Articular chondrocyte of knee joint (primary cell): ENCODE results near the gene CPA4. TPM values are rescaled to one million over a fixed set of nuclear protein-coding genes. Genes with fewer than 3 reads are reported as not detected.

ENCODE experiments used
- total RNA-seq: library from RNA; depleted of rRNA; stranded (reverse); fragments of >200 nt; gene quantifications from 2 replicates; pipeline ENCODE4 v1.2.3, GENCODE V29; 2012

The CPA4 gene
- 250 and 331 TPM in 2 replicates for total RNA-seq

GRCh38 chr7:130292682-130293257, at the start of gene CPA4:
Gene CPA4 (plus strand): TSS chr7:130293161. CDS start chr7:130293181, 20 bp downstream.

GRCh38 chr7:130266258-130266960, 26.6 kb upstream of the CPA4 start, which contains the start of gene CPA2:
Gene CPA2 (plus strand): TSS chr7:130266863. CDS start chr7:130266882, 19 bp downstream.

GRCh38 chr7:130344271-130344866, 51.4 kb downstream of the CPA4 start, which contains the start of gene CPA5:
Gene CPA5 (plus strand): TSS chr7:130344816. CDS start chr7:130346486, 1,670 bp downstream.

Other genes starting within 250 kb of the CPA4 start
- 16.7 and 18.7 TPM in 2 replicates for gene ZC3HC1, start 241.8 kb upstream of the CPA4 start, total RNA-seq
- 53.6 and 60.4 TPM in 2 replicates for gene KLHDC10, start 222.6 kb upstream of the CPA4 start, total RNA-seq
- 23.5 and 26.2 TPM in 2 replicates for gene TMEM209, start 87.8 kb upstream of the CPA4 start, total RNA-seq
- not detected in 2 replicates for gene SSMEM1, start 85.3 kb upstream of the CPA4 start, total RNA-seq
- gene CPA2, start 26.3 kb upstream of the CPA4 start, total RNA-seq: 0.26 and 0.43 TPM in 2 replicates
- 0.11 and 0.13 TPM in 2 replicates for gene CPA5, start 51.7 kb downstream of the CPA4 start, total RNA-seq
- 2.2 and 3.7 TPM in 2 replicates for gene CPA1, start 87.3 kb downstream of the CPA4 start, total RNA-seq
- 12.4 and 13.3 TPM in 2 replicates for gene CEP41, start 147.9 kb downstream of the CPA4 start, total RNA-seq
- gene MEST, start 198.9 kb downstream of the CPA4 start, total RNA-seq: 988 and 1,396 TPM in 2 replicates